Measurements from ENCODE around the gene CDH16. TPM values are rescaled to one million over a fixed set of nuclear protein-coding genes. Genes with fewer than 3 reads are reported as not detected.

CDH16 gene
- total and polyA plus RNA-seq, 2 of the 13 experiments (the other 11 are each of a cell fraction or from before 2014, with no cell fraction given), result 2.7 to 3.9 TPM

DNA sequence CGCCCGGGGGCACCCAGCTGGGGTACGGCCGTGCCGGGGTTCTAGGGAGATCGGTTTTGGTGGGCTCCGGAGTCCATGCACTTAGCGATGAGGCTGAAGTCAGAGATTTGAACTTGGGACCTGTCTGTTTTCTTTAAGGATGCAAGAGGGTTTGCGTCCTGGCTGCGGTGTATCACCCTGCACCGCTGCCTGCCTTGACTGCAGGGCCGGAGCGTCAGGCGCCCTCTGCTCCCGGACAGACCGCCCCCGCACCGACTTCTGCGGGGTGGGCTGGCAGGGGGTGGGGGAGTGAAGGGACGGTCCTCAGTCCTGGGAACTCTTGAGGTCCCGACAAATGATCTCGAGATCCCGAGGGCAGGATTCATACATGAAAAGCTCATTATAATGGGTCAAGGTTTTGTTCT is 37.7 kb downstream of the CDH16 start (continued):
- TF ChIP-seq GTF3A (CRISPR knock-in tag; conservative IDR thresholded peaks at IDR 0.05), result 0 out of 2 replicates have a peak, but pooled peaks have one; percentile 5
- TF ChIP-seq MLLT10 (CRISPR knock-in tag; IDR thresholded peaks at IDR 0.05), result peak; percentile 66; the same call in 1 of the 2 replicates
- TF ChIP-seq, protein P1, sequence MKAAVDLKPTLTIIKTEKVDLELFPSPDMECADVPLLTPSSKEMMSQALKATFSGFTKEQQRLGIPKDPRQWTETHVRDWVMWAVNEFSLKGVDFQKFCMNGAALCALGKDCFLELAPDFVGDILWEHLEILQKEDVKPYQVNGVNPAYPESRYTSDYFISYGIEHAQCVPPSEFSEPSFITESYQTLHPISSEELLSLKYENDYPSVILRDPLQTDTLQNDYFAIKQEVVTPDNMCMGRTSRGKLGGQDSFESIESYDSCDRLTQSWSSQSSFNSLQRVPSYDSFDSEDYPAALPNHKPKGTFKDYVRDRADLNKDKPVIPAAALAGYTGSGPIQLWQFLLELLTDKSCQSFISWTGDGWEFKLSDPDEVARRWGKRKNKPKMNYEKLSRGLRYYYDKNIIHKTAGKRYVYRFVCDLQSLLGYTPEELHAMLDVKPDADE (CRISPR knock-in tag; IDR thresholded peaks at IDR 0.05), result 0 out of 2 replicates have a peak, but pooled peaks have one; percentile 8
- TF ChIP-seq GRHL1 (CRISPR knock-in tag; conservative IDR thresholded peaks at IDR 0.05), result no peak
- TF ChIP-seq MXD4 (CRISPR knock-in tag; IDR thresholded peaks at IDR 0.05), result 0 out of 2 replicates have a peak, but pooled peaks have one; percentile 14
- TF ChIP-seq CEBPG (CRISPR knock-in tag; IDR thresholded peaks at IDR 0.05), result no peak
- no peak for TF ChIP-seq ZNF776 (CRISPR knock-in tag; IDR thresholded peaks at IDR 0.05)
- 0 out of 2 replicates have a peak, but pooled peaks have one; percentile 5 for TF ChIP-seq FLYWCH1 (CRISPR knock-in tag; IDR thresholded peaks at IDR 0.05)
- TF ChIP-seq ZNF34 (CRISPR knock-in tag; IDR thresholded peaks at IDR 0.05; ENCODE audit: borderline replicate concordance), result 0 out of 2 replicates have a peak, but pooled peaks have one; percentile 42
- TF ChIP-seq GABPA (IDR thresholded peaks at IDR 0.05; ENCODE audit: low read depth, low read length), result no peak
- no peak for TF ChIP-seq GABPA (CRISPR knock-in tag; IDR thresholded peaks at IDR 0.05; ENCODE audit: low read depth)
- TF ChIP-seq, protein P2, sequence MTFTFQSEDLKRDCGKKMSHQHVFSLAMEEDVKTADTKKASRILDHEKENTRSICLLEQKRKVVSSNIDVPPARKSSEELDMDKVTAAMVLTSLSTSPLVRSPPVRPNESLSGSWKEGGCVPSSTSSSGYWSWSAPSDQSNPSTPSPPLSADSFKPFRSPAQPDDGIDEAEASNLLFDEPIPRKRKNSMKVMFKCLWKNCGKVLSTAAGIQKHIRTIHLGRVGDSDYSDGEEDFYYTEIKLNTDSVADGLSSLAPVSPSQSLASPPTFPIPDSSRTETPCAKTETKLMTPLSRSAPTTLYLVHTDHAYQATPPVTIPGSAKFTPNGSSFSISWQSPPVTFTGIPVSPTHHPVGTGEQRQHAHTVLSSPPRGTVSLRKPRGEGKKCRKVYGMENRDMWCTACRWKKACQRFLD (CRISPR knock-in tag; IDR thresholded peaks at IDR 0.05; ENCODE audit: borderline replicate concordance), result 0 out of 2 replicates have a peak, but pooled peaks have one; percentile 16
- no peak for TF ChIP-seq SETDB1 (CRISPR knock-in tag; IDR thresholded peaks at IDR 0.05; ENCODE audit: borderline replicate concordance)
- TF ChIP-seq, protein P3, sequence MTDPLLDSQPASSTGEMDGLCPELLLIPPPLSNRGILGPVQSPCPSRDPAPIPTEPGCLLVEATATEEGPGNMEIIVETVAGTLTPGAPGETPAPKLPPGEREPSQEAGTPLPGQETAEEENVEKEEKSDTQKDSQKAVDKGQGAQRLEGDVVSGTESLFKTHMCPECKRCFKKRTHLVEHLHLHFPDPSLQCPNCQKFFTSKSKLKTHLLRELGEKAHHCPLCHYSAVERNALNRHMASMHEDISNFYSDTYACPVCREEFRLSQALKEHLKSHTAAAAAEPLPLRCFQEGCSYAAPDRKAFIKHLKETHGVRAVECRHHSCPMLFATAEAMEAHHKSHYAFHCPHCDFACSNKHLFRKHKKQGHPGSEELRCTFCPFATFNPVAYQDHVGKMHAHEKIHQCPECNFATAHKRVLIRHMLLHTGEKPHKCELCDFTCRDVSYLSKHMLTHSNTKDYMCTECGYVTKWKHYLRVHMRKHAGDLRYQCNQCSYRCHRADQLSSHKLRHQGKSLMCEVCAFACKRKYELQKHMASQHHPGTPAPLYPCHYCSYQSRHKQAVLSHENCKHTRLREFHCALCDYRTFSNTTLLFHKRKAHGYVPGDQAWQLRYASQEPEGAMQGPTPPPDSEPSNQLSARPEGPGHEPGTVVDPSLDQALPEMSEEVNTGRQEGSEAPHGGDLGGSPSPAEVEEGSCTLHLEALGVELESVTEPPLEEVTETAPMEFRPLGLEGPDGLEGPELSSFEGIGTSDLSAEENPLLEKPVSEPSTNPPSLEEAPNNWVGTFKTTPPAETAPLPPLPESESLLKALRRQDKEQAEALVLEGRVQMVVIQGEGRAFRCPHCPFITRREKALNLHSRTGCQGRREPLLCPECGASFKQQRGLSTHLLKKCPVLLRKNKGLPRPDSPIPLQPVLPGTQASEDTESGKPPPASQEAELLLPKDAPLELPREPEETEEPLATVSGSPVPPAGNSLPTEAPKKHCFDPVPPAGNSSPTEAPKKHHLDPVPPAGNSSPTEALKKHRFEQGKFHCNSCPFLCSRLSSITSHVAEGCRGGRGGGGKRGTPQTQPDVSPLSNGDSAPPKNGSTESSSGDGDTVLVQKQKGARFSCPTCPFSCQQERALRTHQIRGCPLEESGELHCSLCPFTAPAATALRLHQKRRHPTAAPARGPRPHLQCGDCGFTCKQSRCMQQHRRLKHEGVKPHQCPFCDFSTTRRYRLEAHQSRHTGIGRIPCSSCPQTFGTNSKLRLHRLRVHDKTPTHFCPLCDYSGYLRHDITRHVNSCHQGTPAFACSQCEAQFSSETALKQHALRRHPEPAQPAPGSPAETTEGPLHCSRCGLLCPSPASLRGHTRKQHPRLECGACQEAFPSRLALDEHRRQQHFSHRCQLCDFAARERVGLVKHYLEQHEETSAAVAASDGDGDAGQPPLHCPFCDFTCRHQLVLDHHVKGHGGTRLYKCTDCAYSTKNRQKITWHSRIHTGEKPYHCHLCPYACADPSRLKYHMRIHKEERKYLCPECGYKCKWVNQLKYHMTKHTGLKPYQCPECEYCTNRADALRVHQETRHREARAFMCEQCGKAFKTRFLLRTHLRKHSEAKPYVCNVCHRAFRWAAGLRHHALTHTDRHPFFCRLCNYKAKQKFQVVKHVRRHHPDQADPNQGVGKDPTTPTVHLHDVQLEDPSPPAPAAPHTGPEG (CRISPR knock-in tag; IDR thresholded peaks at IDR 0.05), result 0 out of 2 replicates have a peak, but pooled peaks have one; percentile 5
- TF ChIP-seq XRCC5 (optimal IDR thresholded peaks at IDR 0.05; ENCODE audit: low read length), result peak; percentile 7

All from HepG2 (cell line).